Epithelial cell of proximal tubule (primary cell): Measurements from ENCODE around the gene ZFPM1. TPM values are rescaled to one million over a fixed set of nuclear protein-coding genes. Genes with fewer than 3 reads are reported as not detected.
"Not testable (repeated sequence)": the region's sequence is repeated elsewhere in the genome, so short reads cannot be mapped to it uniquely, and the experiment has no call there.

Experiments used
- DNase-seq: peaks from one replicate; pipeline ENCODE4 v3.0.0-alpha.2; 2011; ENCODE audit warnings: low read depth
- H3K4me3 ChIP-seq: 2 replicates; pipeline ENCODE4 v1.5.1; 2011; ENCODE audit warnings: low read depth, mild to moderate bottlenecking, low read length
- total RNA-seq: library from RNA; depleted of rRNA; stranded (reverse); fragments of >200 nt; gene quantifications from 2 replicates; pipeline ENCODE4 v1.2.3, GENCODE V29; 2015
- TF ChIP-seq, protein P1 (sequence below): conservative IDR thresholded peaks from 2 replicates; pipeline ENCODE4 v1.5.1; 2012; ENCODE audit warnings: low read depth, mild to moderate bottlenecking, low read length

The ZFPM1 gene
- total RNA-seq, 1 donor from 2014 or later = 5.7 TPM

DNA sequence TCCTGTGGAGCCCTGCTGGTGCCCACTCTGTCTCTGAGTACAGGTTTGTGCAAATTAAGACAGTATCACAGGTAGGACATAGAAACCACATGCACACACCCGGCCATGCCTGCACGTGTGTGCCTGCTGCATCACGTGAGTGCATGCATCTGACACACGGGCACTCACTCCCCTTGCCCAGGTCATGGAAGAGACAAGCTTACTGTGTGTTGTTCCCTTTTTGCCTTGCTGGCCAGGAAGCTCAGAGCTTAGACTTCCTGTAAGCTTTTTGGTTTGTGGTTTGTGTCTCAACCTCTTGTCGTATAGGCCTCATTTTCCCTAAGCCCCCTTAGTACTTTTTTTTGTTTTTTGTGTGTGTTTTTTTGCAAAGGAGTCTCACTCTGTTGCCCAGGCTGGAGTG is 45.3 kb upstream of the ZFPM1 start:
- TF ChIP-seq, protein P1, sequence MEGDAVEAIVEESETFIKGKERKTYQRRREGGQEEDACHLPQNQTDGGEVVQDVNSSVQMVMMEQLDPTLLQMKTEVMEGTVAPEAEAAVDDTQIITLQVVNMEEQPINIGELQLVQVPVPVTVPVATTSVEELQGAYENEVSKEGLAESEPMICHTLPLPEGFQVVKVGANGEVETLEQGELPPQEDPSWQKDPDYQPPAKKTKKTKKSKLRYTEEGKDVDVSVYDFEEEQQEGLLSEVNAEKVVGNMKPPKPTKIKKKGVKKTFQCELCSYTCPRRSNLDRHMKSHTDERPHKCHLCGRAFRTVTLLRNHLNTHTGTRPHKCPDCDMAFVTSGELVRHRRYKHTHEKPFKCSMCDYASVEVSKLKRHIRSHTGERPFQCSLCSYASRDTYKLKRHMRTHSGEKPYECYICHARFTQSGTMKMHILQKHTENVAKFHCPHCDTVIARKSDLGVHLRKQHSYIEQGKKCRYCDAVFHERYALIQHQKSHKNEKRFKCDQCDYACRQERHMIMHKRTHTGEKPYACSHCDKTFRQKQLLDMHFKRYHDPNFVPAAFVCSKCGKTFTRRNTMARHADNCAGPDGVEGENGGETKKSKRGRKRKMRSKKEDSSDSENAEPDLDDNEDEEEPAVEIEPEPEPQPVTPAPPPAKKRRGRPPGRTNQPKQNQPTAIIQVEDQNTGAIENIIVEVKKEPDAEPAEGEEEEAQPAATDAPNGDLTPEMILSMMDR = no peak
- DNase-seq = no peak
- no peak overlapping the region for H3K4me3 ChIP-seq

DNA sequence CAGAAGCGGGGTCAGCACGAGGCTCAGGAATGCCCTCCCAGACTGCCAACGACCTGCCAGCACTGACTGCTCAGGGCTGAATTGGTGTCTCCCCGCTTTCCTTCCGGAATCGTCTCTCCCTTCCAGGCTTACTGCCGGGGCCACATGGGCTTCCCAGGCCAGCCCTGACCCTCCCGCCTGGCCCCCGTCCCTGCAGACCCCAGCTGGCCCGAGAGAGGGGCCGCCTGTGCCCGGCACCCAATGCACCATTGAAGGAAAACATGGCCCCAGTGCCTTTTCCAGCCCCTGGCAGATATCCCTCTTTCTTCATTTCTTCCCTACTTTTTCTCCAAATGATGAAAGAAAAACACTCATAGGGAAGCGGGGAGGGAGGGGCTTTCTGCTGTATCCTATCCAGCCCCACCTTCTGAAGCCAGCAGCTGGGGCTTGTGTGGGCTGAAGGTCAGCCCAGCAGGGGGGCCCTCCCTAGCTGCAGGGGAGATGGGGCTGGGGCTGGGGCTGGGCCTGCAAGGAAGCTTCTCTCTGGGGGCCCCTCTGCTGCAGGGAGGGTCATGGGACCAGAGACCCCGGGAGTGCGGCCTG is 44.4 kb upstream of the ZFPM1 start:
- TF ChIP-seq, protein P1 = no peak
- DNase-seq = no peak
- H3K4me3 ChIP-seq = no peak overlapping the region

DNA sequence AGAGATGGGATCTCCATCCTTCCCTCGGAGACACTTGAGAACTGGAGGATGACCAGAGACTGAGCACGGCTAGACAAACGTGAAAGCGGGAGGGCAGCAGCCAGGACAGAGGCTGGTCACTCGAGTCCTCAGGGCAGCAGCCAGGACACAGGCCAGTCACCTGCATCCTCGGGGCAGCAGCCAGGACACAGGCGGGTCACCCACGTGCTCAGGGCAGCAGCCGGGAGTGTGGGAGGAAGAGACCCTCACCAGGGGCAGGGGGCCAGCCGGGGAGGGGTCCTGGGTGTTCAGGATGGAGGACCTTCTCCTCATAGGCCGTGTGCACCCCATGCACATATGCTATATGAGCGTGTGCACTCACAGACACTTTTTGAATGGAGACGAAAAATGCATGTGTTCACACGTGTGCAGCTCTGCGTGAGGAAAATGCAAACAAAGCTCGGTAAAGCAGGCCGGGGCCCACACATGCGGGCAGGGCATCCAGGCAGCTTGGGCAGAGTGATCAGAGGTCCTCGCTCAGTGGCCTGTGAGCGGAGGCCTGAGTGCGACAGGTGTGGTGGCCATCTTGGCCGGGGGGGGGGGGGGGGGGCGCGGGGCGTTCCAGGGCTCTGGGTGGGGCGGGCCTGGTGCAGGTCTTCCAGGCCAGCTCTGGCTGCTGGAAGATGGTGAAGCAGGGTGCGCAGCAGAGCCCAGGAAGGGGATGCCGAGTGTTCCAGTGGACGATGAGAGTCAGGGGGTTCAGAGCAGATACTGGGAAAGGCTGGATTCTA is 43.6 kb upstream of the ZFPM1 start:
- no peak for DNase-seq
- TF ChIP-seq, protein P1 = no peak
- H3K4me3 ChIP-seq = no peak overlapping the region

DNA sequence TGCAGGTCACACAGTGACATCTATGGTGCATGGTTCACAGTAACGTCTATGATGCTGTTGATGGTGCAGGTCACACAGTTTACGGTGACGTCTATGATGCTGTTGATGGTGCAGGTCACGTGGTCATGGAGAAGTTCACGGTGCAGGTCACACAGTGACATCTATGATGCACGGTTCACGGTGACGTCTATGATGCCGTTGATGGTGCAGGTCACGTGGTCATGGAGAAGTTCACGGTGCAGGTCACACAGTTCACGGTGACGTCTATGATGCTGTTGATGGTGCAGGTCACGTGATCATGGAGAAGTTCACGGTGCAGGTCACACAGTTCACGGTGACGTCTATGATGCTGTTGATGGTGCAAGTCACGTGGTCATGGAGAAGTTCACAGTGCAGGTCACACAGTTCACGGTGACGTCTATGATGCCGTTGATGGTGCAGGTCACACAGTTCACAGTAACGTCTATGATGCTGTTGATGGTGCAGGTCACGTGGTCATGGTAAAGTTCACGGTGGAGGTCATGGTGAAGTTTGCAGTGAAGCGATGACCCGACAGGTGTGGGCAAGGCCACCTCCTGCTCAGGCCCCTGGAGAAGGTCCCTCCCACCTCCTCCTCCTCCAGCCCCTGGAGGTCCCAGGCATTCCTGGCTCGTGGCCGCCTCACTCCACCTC is 42.6 kb upstream of the ZFPM1 start:
- not testable (repeated sequence) for H3K4me3 ChIP-seq, DNase-seq

DNA sequence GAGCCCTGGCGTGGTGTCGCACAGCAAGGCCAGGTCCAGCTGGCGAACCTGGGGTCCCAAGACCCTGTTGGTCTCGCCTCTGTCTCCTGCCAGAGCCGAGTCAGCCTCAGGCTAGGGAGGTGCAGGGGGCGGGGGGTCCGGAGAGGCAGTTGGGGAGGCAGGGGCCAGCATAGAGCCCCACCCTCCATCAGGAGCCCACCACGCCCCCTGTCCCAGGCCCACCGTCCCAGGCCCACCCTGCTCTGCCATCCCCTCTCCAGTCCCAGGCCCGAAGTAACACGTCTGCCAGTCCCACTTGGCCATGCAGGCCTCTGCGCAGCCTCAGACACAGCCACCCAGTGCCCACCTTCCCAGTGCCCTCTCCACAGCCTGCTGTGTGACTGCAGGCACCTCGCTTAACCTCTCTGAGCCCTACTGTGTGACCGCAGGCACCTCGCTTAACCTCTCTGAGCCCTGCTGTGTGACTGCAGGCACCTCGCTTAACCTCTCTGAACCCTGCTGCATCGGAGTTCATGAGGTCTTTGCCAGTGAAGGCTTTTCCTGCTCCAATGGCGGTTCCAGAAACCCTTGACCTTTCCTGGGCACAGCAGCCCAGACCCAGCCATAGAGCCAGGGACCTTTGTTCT is 41.0 kb upstream of the ZFPM1 start:
- TF ChIP-seq, protein P1 = no peak
- H3K4me3 ChIP-seq = no peak overlapping the region
- DNase-seq = no peak

DNA sequence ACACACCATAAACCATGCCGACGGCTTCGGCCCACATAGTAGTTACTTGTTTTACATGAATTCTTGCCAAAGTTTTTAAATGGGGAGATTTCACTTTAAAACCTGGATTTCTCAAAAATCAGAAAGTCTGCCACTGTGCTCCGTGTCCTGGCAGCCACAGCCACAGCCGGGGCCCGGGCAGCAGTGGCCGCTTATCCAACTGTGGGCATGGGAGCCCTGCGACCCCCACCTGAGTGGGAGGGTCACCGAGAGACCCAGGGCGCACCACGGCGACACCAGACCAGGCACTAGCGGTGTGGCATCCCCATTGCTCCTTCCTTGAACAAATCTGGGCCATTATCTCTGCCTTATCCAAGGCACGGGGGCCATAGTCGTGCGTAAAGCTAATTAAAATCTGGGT is 40.3 kb upstream of the ZFPM1 start:
- H3K4me3 ChIP-seq = no peak overlapping the region
- no peak for DNase-seq
- TF ChIP-seq, protein P1 = no peak

DNA sequence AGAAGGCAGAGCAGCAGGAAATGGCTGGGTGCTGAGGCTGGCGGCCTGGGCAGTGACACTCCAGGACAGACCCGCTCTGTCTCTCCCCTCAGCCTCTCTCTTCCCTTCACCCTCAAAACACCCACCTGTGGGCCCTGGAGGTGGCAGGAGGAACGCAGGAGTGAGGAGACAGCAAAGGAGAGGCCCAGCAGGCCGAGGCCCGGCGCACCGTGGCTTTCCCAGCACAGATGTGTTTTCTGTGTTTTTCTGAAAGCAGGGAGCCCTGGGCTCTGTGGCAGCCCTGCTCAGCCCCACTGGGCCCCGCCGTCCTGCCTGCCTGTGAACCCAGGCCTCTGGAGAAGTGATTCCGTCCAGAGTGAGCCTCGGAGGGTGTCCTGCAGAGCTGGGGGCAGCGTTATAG is 39.8 kb upstream of the ZFPM1 start:
- H3K4me3 ChIP-seq = no peak overlapping the region
- TF ChIP-seq, protein P1 = no peak
- no peak for DNase-seq
